Esophagus squamous epithelium (tissue), 5 donors: ENCODE results near the gene DEPP1. TPM values are rescaled to one million over a fixed set of nuclear protein-coding genes. Genes with fewer than 3 reads are reported as not detected.

Experiments used
- DNase-seq: peaks from one replicate; lab custom pipeline; 2025; lab: John Stamatoyannopoulos, UW
- H3K27ac ChIP-seq, 4 donors: fragments of 200-600 bp; sonication (generic); one replicate each; pipeline ENCODE4 v1.5.1; 2016 to 2019; ENCODE audit warnings: mild to moderate bottlenecking in 1 of 4
- H3K27me3 ChIP-seq, 4 donors: fragments of 200-600 bp; sonication (generic); 1 replicate in 3 of 4; 2 replicates in 1 of 4; pipeline versions ENCODE4 v1.5.1 to v1.6.0; 2017 to 2021; ENCODE audit warnings: antibody characterized with exemption in 1 of 4
- H3K36me3 ChIP-seq, 3 donors: fragments of 200-600 bp; sonication (generic); one replicate each; pipeline ENCODE4 v1.5.1; 2016 to 2019
- H3K4me1 ChIP-seq, 3 donors: fragments of 200-600 bp; sonication (generic); one replicate each; pipeline ENCODE4 v1.5.1; 2017 to 2019
- H3K4me3 ChIP-seq, 4 donors: fragments of 200-600 bp; sonication (generic); 1 replicate in 3 of 4; 2 replicates in 1 of 4; pipeline ENCODE4 v1.5.1; 2016 to 2019; ENCODE audit warnings: mild to moderate bottlenecking in 2 of 4, moderate library complexity in 1 of 4
- H3K9me3 ChIP-seq, 3 donors: fragments of 200-600 bp; sonication (generic); one replicate each; pipeline ENCODE4 v1.5.1; 2016 to 2019
- CTCF ChIP-seq, 6 experiments: fragments of 450-650 bp in 4 of 6; fragments of 200-600 bp in 2 of 6; sonication (generic) in 2 of 6; IDR thresholded peaks; one replicate each; pipeline ENCODE4 v1.5.1; 2016 to 2019; ENCODE audit warnings: antibody characterized with exemption in 6 of 6, mild to moderate bottlenecking in 4 of 6, moderate library complexity in 4 of 6
- POLR2A ChIP-seq, 4 donors: fragments of 450-650 bp; IDR thresholded peaks; one replicate each; pipeline ENCODE4 v1.6.1; 2017; ENCODE audit warnings: antibody characterized with exemption in 4 of 4, mild to moderate bottlenecking in 4 of 4, moderate library complexity in 3 of 4
- WGBS, 2 donors: methylation state at CpG; one replicate each; pipeline ENCODE4 v1.1.5; 2018; 5-methylcytosine and 5-hydroxymethylcytosine counted together
- intact Hi-C: fragments of 100-400 bp; cut with DNase I; formaldehyde crosslinking; loops from one replicate; pipeline ENCODE4 v1.15.0; 2022
- total RNA-seq, 4 donors: library from RNA; depleted of rRNA; stranded (reverse); fragments of >200 nt; gene quantifications; one replicate each; pipeline ENCODE4 v1.1.0, GENCODE V29; 2016
- donor health status: DM: yes; HTN: yes; CAD: no.

The DEPP1 gene
- total RNA-seq, 4 donors from 2014 or later, result 2.5 to 116 (median 27.5) TPM

GRCh38 chr10:44927352-44927751, 51.3 kb downstream of the DEPP1 start:
- H3K36me3 ChIP-seq, result no peaks in the 10 kb centered on the region
- H3K9me3 ChIP-seq, result no peaks in the 10 kb centered on the region
- WGBS, 2 donors, result 41 to 49% methylated on average over 2 of the region's 2 CpGs
- no peak overlapping the region for H3K4me3 ChIP-seq
- no peaks in the 10 kb centered on the region for H3K27me3 ChIP-seq
- intact Hi-C loops, result no loop called here
- TF ChIP-seq CTCF (IDR thresholded peaks at IDR 0.05) (no peak), POLR2A (IDR thresholded peaks at IDR 0.05) (no peak)
- no peak for DNase-seq
- no peak overlapping the region for H3K27ac ChIP-seq
- H3K4me1 ChIP-seq, result peaks cover 0 to 2% (median 0%) of the 10 kb centered on the region in 3 donors

- H3K9me3 ChIP-seq, result no peaks in the 10 kb centered on the region
- TF ChIP-seq CTCF (IDR thresholded peaks at IDR 0.05), result no peak
- no peak for TF ChIP-seq POLR2A (IDR thresholded peaks at IDR 0.05)
- no peaks in the 10 kb centered on the region for H3K4me1 ChIP-seq
- H3K27ac ChIP-seq, result no peak overlapping the region
- 31 to 50% methylated on average over 4 to 6 of the region's 10 CpGs for WGBS, 2 donors
- H3K4me3 ChIP-seq, result no peak overlapping the region
- no peak for DNase-seq
- H3K36me3 ChIP-seq, result no peaks in the 10 kb centered on the region
- H3K27me3 ChIP-seq, result no peaks in the 10 kb centered on the region
- intact Hi-C loops, result no loop called here
These were observed 51.8 kb downstream of the DEPP1 start for GRCh38 chr10:44926751-44927351.

Other genes starting within 250 kb of the DEPP1 start
- gene TMEM72, start 67.5 kb downstream of the DEPP1 start, total RNA-seq, result not detected
- gene RASSF4, start 19.0 kb downstream of the DEPP1 start, total RNA-seq, result 10 to 100 TPM in 1 of 4 donors, 1 to 10 TPM in 3; 1.7 to 22.5 (median 7.4) TPM
- gene ZNF22, start 22.1 kb upstream of the DEPP1 start, total RNA-seq, result 10 to 100 TPM in 2 of 4 donors, 1 to 10 TPM in 2; 3.6 to 14.5 (median 8.0) TPM